ENCODE data around the gene AEN.
A peak's percentile ranks its signal among the peaks of the same experiment; 100 is the strongest.
"Not testable (repeated sequence)": the region's sequence is repeated elsewhere in the genome, so short reads cannot be mapped to it uniquely, and the experiment has no call there.

Gene AEN

GRCh38 chr15:88634449-88634848 lies 13.3 kb downstream of the AEN start:
- Histone ChIP-seq H3K9ac (ENCODE audit: low read depth, low read length) (no peak overlapping the region), H3K9me3 (ENCODE audit: control insufficient read depth, insufficient read depth, low read length) (no peaks in the 10 kb centered on the region), H3K27ac (ENCODE audit: low read depth, low read length) (no peak overlapping the region), H3K4me1 (ENCODE audit: control insufficient read depth, insufficient read depth, low read length) (peaks cover 28% of the 10 kb centered on the region), H3K36me3 (ENCODE audit: control insufficient read depth, insufficient read depth, low read length) (peaks cover 54% of the 10 kb centered on the region), H3K4me3 (ENCODE audit: low read depth, low read length) (no peak overlapping the region), H3K27me3 (ENCODE audit: control insufficient read depth, insufficient read depth, low read length) (no peaks in the 10 kb centered on the region)

- no peaks in the 10 kb centered on the region for H3K27me3 ChIP-seq (ENCODE audit: control insufficient read depth, insufficient read depth, low read length)
- no peak overlapping the region for H3K4me3 ChIP-seq (ENCODE audit: low read depth, low read length)
- peaks cover 28% of the 10 kb centered on the region for H3K4me1 ChIP-seq (ENCODE audit: control insufficient read depth, insufficient read depth, low read length)
- H3K9me3 ChIP-seq (ENCODE audit: control insufficient read depth, insufficient read depth, low read length): no peaks in the 10 kb centered on the region
- H3K9ac ChIP-seq (ENCODE audit: low read depth, low read length): no peak overlapping the region
- no peak overlapping the region for H3K27ac ChIP-seq (ENCODE audit: low read depth, low read length)
- peaks cover 45% of the 10 kb centered on the region for H3K36me3 ChIP-seq (ENCODE audit: control insufficient read depth, insufficient read depth, low read length)
These were observed 14.2 kb downstream of the AEN start for GRCh38 chr15:88635318-88635717.

GRCh38 chr15:88636050-88636449 lies 14.9 kb downstream of the AEN start:
- Histone ChIP-seq H3K9me3 (ENCODE audit: control insufficient read depth, insufficient read depth, low read length) (no peaks in the 10 kb centered on the region), H3K4me1 (ENCODE audit: control insufficient read depth, insufficient read depth, low read length) (peaks cover 28% of the 10 kb centered on the region), H3K36me3 (ENCODE audit: control insufficient read depth, insufficient read depth, low read length) (peaks cover 38% of the 10 kb centered on the region), H3K4me3 (ENCODE audit: low read depth, low read length) (no peak overlapping the region), H3K9ac (ENCODE audit: low read depth, low read length) (no peak overlapping the region), H3K27ac (ENCODE audit: low read depth, low read length) (no peak overlapping the region), H3K27me3 (ENCODE audit: control insufficient read depth, insufficient read depth, low read length) (no peaks in the 10 kb centered on the region)

GRCh38 chr15:88636654-88637053 lies 15.5 kb downstream of the AEN start:
- H3K4me1 ChIP-seq (ENCODE audit: control insufficient read depth, insufficient read depth, low read length): peaks cover 28% of the 10 kb centered on the region
- H3K27ac ChIP-seq (ENCODE audit: low read depth, low read length): peak overlapping the region; percentile 0

GRCh38 chr15:88637436-88637835 lies 16.3 kb downstream of the AEN start:
- Histone ChIP-seq H3K27me3 (ENCODE audit: control insufficient read depth, insufficient read depth, low read length) (no peaks in the 10 kb centered on the region), H3K4me1 (ENCODE audit: control insufficient read depth, insufficient read depth, low read length) (peaks cover 28% of the 10 kb centered on the region), H3K36me3 (ENCODE audit: control insufficient read depth, insufficient read depth, low read length) (peaks cover 24% of the 10 kb centered on the region), H3K9ac (ENCODE audit: low read depth, low read length) (no peak overlapping the region), H3K27ac (ENCODE audit: low read depth, low read length) (peak overlapping the region; percentile 93), H3K9me3 (ENCODE audit: control insufficient read depth, insufficient read depth, low read length) (no peaks in the 10 kb centered on the region), H3K4me3 (ENCODE audit: low read depth, low read length) (no peak overlapping the region)

More at GRCh38 chr15:88636654-88637053, 15.5 kb downstream of the AEN start:
- Histone ChIP-seq H3K9ac (ENCODE audit: low read depth, low read length) (no peak overlapping the region), H3K9me3 (ENCODE audit: control insufficient read depth, insufficient read depth, low read length) (no peaks in the 10 kb centered on the region), H3K4me3 (ENCODE audit: low read depth, low read length) (no peak overlapping the region), H3K27me3 (ENCODE audit: control insufficient read depth, insufficient read depth, low read length) (no peaks in the 10 kb centered on the region), H3K36me3 (ENCODE audit: control insufficient read depth, insufficient read depth, low read length) (peaks cover 32% of the 10 kb centered on the region)

- Histone ChIP-seq H3K9ac (ENCODE audit: low read depth, low read length) (0 out of 2 replicates have a peak overlapping the region, but pooled peaks have one; percentile 4), H3K27me3 (ENCODE audit: control insufficient read depth, insufficient read depth, low read length) (no peaks in the 10 kb centered on the region), H3K4me3 (ENCODE audit: low read depth, low read length) (peak overlapping the region; percentile 37; the same call in 1 of the 2 replicates), H3K9me3 (ENCODE audit: control insufficient read depth, insufficient read depth, low read length) (no peaks in the 10 kb centered on the region), H3K27ac (ENCODE audit: low read depth, low read length) (peak overlapping the region; percentile 93), H3K4me1 (ENCODE audit: control insufficient read depth, insufficient read depth, low read length) (peaks cover 28% of the 10 kb centered on the region), H3K36me3 (ENCODE audit: control insufficient read depth, insufficient read depth, low read length) (peaks cover 19% of the 10 kb centered on the region)
These were observed 16.9 kb downstream of the AEN start for GRCh38 chr15:88637841-88638625.

- peaks cover 28% of the 10 kb centered on the region for H3K4me1 ChIP-seq (ENCODE audit: control insufficient read depth, insufficient read depth, low read length)
These were observed 17.7 kb downstream of the AEN start, which contains the start of gene ISG20 for GRCh38 chr15:88638626-88639372. TSS of gene ISG20 (plus strand) at chr15:88639016. CDS start at chr15:88639367, 351 bp downstream.

GRCh38 chr15:88641959-88642452 lies 20.9 kb downstream of the AEN start:
- Histone ChIP-seq H3K36me3 (ENCODE audit: control insufficient read depth, insufficient read depth, low read length) (no peaks in the 10 kb centered on the region), H3K9ac (ENCODE audit: low read depth, low read length) (no peak overlapping the region), H3K27me3 (ENCODE audit: control insufficient read depth, insufficient read depth, low read length) (no peaks in the 10 kb centered on the region), H3K4me1 (ENCODE audit: control insufficient read depth, insufficient read depth, low read length) (peaks cover 20% of the 10 kb centered on the region), H3K27ac (ENCODE audit: low read depth, low read length) (no peak overlapping the region), H3K9me3 (ENCODE audit: control insufficient read depth, insufficient read depth, low read length) (no peaks in the 10 kb centered on the region), H3K4me3 (ENCODE audit: low read depth, low read length) (no peak overlapping the region)

More at GRCh38 chr15:88638626-88639372, 17.7 kb downstream of the AEN start, which contains the start of gene ISG20:
- Histone ChIP-seq H3K36me3 (ENCODE audit: control insufficient read depth, insufficient read depth, low read length) (peaks cover 14% of the 10 kb centered on the region), H3K4me3 (ENCODE audit: low read depth, low read length) (peak within 1 kb of the TSS; percentile 37; the same call in 1 of the 2 replicates), H3K27me3 (ENCODE audit: control insufficient read depth, insufficient read depth, low read length) (no peaks in the 10 kb centered on the region), H3K9ac (ENCODE audit: low read depth, low read length) (peak within 1 kb of the TSS; percentile 12), H3K27ac (ENCODE audit: low read depth, low read length) (peak within 1 kb of the TSS; percentile 93), H3K9me3 (ENCODE audit: control insufficient read depth, insufficient read depth, low read length) (no peaks in the 10 kb centered on the region)

- not testable (repeated sequence) for H3K4me3 ChIP-seq (ENCODE audit: low read depth, low read length); H3K27me3 ChIP-seq (ENCODE audit: control insufficient read depth, insufficient read depth, low read length); H3K36me3 ChIP-seq (ENCODE audit: control insufficient read depth, insufficient read depth, low read length); H3K9me3 ChIP-seq (ENCODE audit: control insufficient read depth, insufficient read depth, low read length); H3K9ac ChIP-seq (ENCODE audit: low read depth, low read length); H3K27ac ChIP-seq (ENCODE audit: low read depth, low read length)
- peaks cover 15% of the 10 kb centered on the region for H3K4me1 ChIP-seq (ENCODE audit: control insufficient read depth, insufficient read depth, low read length)
These were observed 21.4 kb downstream of the AEN start for GRCh38 chr15:88642514-88642913.

GRCh38 chr15:88644741-88645140 lies 23.6 kb downstream of the AEN start:
- Histone ChIP-seq H3K9me3 (ENCODE audit: control insufficient read depth, insufficient read depth, low read length) (no peaks in the 10 kb centered on the region), H3K27ac (ENCODE audit: low read depth, low read length) (no peak overlapping the region), H3K9ac (ENCODE audit: low read depth, low read length) (no peak overlapping the region), H3K36me3 (ENCODE audit: control insufficient read depth, insufficient read depth, low read length) (no peaks in the 10 kb centered on the region), H3K27me3 (ENCODE audit: control insufficient read depth, insufficient read depth, low read length) (no peaks in the 10 kb centered on the region), H3K4me1 (ENCODE audit: control insufficient read depth, insufficient read depth, low read length) (no peaks in the 10 kb centered on the region), H3K4me3 (ENCODE audit: low read depth, low read length) (no peak overlapping the region)
